Measurements from ENCODE around the gene KLK1. TPM values are rescaled to one million over a fixed set of nuclear protein-coding genes. Genes with fewer than 3 reads are reported as not detected.
A peak's percentile ranks its signal among the peaks of the same experiment; 100 is the strongest.
"Not testable (repeated sequence)": the region's sequence is repeated elsewhere in the genome, so short reads cannot be mapped to it uniquely, and the experiment has no call there.

KLK1 gene
- total and polyA plus RNA-seq, 8 donors: 4.1 to 55.0 (median 6.9) TPM; not detected in 3

DNA sequence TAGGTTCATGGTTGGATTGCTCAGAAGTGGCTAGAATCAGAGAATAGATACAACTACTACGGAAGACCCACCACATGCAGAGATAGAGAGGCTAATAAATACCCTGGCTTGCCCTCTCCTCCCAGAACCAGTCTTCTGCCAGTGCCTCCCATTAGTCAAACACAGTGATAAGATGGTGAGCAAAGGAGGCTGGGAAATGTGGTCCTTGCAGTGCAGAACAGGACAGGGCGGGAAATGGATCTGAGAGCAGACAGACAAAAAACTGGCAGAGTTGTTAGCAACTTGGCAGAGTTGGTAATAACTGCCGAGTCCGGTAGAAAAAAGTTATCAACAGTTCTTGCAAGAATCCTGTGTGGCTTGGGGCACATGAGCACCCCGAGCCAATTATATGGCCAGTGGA lies 8.7 kb downstream of the KLK1 start:
- H3K27me3 ChIP-seq: peaks cover 3 to 74% (median 25%) of the 10 kb centered on the region in 3 donors
- peaks cover 0 to 5% (median 0%) of the 10 kb centered on the region in 4 donors for H3K9me3 ChIP-seq

DNA sequence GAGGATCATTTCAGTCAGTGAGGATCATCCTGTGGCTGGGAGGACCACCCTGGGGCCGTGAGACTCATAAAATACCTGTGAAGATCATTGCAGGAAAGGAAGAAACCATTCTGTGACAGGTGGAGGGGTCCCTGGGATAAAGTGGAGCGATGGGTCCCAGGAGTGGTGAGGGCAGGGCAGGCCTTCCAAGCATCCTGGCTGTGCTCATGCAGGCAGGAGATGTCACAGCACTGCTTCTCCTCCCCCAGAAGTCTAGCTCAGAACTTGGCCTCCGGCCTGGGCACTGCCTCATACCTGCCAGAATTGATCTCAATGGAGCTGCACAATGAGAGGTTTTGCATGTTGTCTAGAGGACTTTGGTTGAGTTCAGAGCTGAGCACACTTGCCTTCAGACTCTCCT lies 11.1 kb downstream of the KLK1 start:
- TF ChIP-seq POLR2A (IDR thresholded peaks at IDR 0.05) (no peak), EP300 (IDR thresholded peaks at IDR 0.05) (no peak), POLR2AphosphoS5 (IDR thresholded peaks at IDR 0.05) (no peak)
- TF ChIP-seq, protein P1, sequence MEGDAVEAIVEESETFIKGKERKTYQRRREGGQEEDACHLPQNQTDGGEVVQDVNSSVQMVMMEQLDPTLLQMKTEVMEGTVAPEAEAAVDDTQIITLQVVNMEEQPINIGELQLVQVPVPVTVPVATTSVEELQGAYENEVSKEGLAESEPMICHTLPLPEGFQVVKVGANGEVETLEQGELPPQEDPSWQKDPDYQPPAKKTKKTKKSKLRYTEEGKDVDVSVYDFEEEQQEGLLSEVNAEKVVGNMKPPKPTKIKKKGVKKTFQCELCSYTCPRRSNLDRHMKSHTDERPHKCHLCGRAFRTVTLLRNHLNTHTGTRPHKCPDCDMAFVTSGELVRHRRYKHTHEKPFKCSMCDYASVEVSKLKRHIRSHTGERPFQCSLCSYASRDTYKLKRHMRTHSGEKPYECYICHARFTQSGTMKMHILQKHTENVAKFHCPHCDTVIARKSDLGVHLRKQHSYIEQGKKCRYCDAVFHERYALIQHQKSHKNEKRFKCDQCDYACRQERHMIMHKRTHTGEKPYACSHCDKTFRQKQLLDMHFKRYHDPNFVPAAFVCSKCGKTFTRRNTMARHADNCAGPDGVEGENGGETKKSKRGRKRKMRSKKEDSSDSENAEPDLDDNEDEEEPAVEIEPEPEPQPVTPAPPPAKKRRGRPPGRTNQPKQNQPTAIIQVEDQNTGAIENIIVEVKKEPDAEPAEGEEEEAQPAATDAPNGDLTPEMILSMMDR (IDR thresholded peaks at IDR 0.05): no peak
- 61 to 69% (median 66%) methylated on average over 3 of the region's 3 CpGs for WGBS, 5 donors
- H3K4me3 ChIP-seq: no peak overlapping the region
- intact Hi-C loops (cut with DNase I; ENCODE audit: low total_unique reads): no loop called here
- peaks cover 0 to 5% (median 0%) of the 10 kb centered on the region in 4 donors for H3K9me3 ChIP-seq
- H3K27me3 ChIP-seq: peaks cover 0 to 50% (median 3%) of the 10 kb centered on the region in 3 donors
- H3K27ac ChIP-seq: no peak overlapping the region
- H3K36me3 ChIP-seq: no peaks in the 10 kb centered on the region
- no peaks in the 10 kb centered on the region for H3K4me1 ChIP-seq
- no peak for DNase-seq

More for the DNA sequence above, 8.7 kb downstream of the KLK1 start:
- TF ChIP-seq POLR2A (IDR thresholded peaks at IDR 0.05) (no peak), EP300 (IDR thresholded peaks at IDR 0.05) (no peak), POLR2AphosphoS5 (IDR thresholded peaks at IDR 0.05) (no peak)
- TF ChIP-seq, protein P1 (IDR thresholded peaks at IDR 0.05): no peak
- Histone ChIP-seq H3K4me1 (peaks cover 0 to 12% (median 10%) of the 10 kb centered on the region in 4 donors), H3K27ac (no peak overlapping the region), H3K36me3 (no peaks in the 10 kb centered on the region), H3K4me3 (no peak overlapping the region)
- 69 to 82% (median 78%) methylated on average over 5 of the region's 5 CpGs for WGBS, 5 donors
- intact Hi-C loops (cut with DNase I; ENCODE audit: low total_unique reads): no loop called here
- no peak for DNase-seq

DNA sequence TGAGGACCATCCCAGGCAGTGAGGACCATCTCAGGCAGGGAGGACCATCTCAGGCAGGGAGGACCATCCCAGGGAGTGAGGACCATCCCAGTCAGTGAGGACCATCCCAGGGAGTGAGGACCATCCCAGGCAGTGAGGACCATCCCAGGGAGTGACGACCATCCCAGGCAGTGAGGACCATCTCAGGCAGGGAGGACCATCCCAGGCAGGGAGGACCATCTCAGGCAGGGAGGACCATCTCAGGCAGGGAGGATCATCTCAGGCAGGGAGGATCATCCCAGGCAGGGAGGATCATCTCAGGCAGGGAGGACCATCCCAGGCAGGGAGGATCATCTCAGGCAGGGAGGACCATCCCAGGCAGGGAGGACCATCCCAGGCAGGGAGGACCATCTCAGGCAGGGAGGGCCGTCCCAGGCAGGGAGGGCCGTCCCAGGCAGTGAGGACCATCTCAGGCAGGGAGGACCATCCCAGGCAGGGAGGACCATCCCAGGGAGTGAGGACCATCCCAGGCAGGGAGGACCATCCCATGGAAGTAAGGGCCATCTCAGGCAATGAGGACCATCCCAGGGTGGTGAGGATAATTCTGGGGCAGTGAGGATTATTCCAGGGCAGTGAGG lies 11.9 kb downstream of the KLK1 start:
- intact Hi-C loops (cut with DNase I; ENCODE audit: low total_unique reads); H3K4me3 ChIP-seq; DNase-seq; H3K4me1 ChIP-seq; H3K27ac ChIP-seq; H3K9me3 ChIP-seq; H3K36me3 ChIP-seq: not testable (repeated sequence)
- WGBS, 5 donors: 67 to 81% (median 71%) methylated on average over 1 to 3 of the region's 3 CpGs
- peaks cover 0 to 43% (median 0%) of the 10 kb centered on the region in 3 donors for H3K27me3 ChIP-seq

DNA sequence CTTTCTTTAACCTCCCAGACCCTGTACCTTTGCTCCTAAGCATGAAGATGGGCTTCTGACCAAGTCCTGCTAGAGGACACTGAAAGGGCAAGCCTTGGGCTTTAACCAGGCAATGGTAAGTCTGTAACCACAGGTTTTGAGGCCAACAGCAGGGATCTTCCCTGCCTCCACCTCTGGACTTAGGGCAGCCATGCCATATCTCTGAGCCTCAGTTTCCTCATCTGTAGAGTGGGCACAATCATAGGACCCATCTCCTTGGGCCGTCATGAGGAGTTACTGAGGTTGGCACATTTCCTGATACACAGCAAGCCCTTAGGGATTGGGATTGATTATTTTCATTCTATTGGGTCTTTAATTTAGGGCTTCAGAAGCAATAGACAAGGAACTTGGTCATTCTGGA lies 14.7 kb downstream of the KLK1 start:
- no peak for DNase-seq
- TF ChIP-seq POLR2A (IDR thresholded peaks at IDR 0.05) (no peak), EP300 (IDR thresholded peaks at IDR 0.05) (no peak)
- Histone ChIP-seq H3K4me1 (peaks cover 3 to 14% (median 10%) of the 10 kb centered on the region in 4 donors), H3K4me3 (no peak overlapping the region), H3K9me3 (no peaks in the 10 kb centered on the region), H3K27me3 (peaks cover 0 to 17% (median 0%) of the 10 kb centered on the region in 3 donors), H3K27ac (no peak overlapping the region), H3K36me3 (no peaks in the 10 kb centered on the region)
- intact Hi-C loops (cut with DNase I; ENCODE audit: low total_unique reads): no loop called here
- 63 to 75% (median 67%) methylated on average over 1 of the region's 1 CpG for whole genome bisulfite sequencing, 5 donors

DNA sequence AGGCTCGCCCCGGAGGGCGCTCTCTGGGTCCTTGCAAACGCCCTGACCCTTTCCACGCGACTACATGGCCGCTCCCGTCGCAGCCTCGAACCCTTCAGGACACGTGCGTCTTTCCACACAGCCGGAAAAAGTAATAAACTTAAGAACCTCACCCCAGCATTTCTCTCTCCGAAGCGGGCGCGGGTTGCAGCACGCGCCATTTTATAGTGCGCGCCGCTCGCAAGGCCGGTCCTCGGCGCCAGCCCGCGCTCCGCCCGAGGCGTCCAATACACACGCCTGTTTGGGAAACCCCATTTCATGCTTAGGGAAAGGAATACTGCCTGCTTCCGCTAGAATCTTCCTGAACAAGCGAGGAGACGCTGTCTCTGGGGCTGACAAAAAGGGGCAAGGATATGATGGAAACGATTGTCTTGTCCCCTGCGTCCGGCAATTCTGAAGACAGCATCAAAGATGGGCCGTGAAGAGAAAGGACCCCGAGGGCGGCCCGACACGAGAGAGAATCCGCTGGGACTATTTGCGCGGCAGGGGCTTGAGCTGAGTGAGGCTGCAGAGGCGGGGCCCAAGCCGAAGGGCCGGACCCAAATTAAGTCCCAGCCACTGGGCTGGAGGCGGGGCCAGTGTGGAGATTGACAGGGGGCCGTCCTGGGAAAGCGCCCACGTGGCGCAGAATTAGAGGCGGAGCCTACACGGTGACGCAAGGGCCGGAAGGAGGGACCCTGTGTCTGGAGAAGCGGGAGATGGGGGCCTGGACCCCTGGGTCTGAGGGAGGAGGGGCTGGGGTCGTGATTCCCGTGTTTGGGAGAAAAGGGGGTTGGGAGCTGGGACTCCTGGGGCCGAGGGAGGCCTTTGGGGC lies 18.9 kb downstream of the KLK1 start:
- intact Hi-C loops (cut with DNase I; ENCODE audit: low total_unique reads): no loop called here
- Histone ChIP-seq H3K27me3 (no peaks in the 10 kb centered on the region), H3K9me3 (no peaks in the 10 kb centered on the region), H3K36me3 (peaks cover 5 to 24% (median 22%) of the 10 kb centered on the region in 4 donors), H3K27ac (peak overlapping the region; percentile 90 to 98 (median 96)), H3K4me3 (peak overlapping the region; percentile 79 to 97 (median 84)), H3K4me1 (peaks cover 18 to 36% (median 27%) of the 10 kb centered on the region in 4 donors)
- TF ChIP-seq EP300 (IDR thresholded peaks at IDR 0.05) (no peak), POLR2AphosphoS5 (IDR thresholded peaks at IDR 0.05) (peak in 2 of 3 donors; percentile 64 to 74), POLR2A (IDR thresholded peaks at IDR 0.05) (no peak)
- TF ChIP-seq, protein P1 (IDR thresholded peaks at IDR 0.05): peak in 1 of 7 experiments; percentile 5
- peak; percentile 98 to 99 for DNase-seq
- 0% methylated on average over 49 to 62 of the region's 62 CpGs for WGBS, 5 donors

Data from stomach (tissue), 9 donors.